Measurements from ENCODE around the gene TNS1. TPM values are rescaled to one million over a fixed set of nuclear protein-coding genes. Genes with fewer than 3 reads are reported as not detected.

TNS1 gene
- polyA plus RNA-seq, 1 of the 3 experiments (the other 2 are of a cell fraction): 12.1 TPM

- H3K36me3 ChIP-seq (replicated peaks in 1 of 2; ENCODE audit: control insufficient read depth in 1 of 2, insufficient read depth in 2 of 2, low read length in 1 of 2): peaks cover 50 to 58% of the 10 kb centered on the region in 2 experiments
- 84% methylated on average over 3 of the region's 3 CpGs for WGBS (ENCODE audit: low lambda C conversion rate)
- H3K4me3 ChIP-seq (ENCODE audit: low read depth in 2 of 2, low read length in 1 of 2): no peak overlapping the region
- no peaks in the 10 kb centered on the region for H3K9me3 ChIP-seq
- no peak for TF ChIP-seq MAX (IDR thresholded peaks at IDR 0.05; ENCODE audit: low read depth)
- no peak for TF ChIP-seq CTCF (IDR thresholded peaks at IDR 0.05)
- no peak for TF ChIP-seq ELF1 (IDR thresholded peaks at IDR 0.05)
- no peak for TF ChIP-seq EP300 (IDR thresholded peaks at IDR 0.05; ENCODE audit: borderline replicate concordance in 1 of 2, low read depth in 1 of 2, low read length in 1 of 2)
- TF ChIP-seq TEAD4 (IDR thresholded peaks at IDR 0.05; ENCODE audit: borderline replicate concordance, insufficient read depth): no peak
- no peak for TF ChIP-seq RAD21 (IDR thresholded peaks at IDR 0.05; ENCODE audit: low read length)
- H3K9me2 ChIP-seq: no peaks in the 10 kb centered on the region
- POLR2A ChIA-PET: no interaction called here
- H3K79me2 ChIP-seq (ENCODE audit: insufficient read depth): peaks cover 10% of the 10 kb centered on the region; the same call in 1 of the 2 replicates
- no peaks in the 10 kb centered on the region for H3K27me3 ChIP-seq (ENCODE audit: insufficient read depth)
- H3K9ac ChIP-seq: no peak overlapping the region
- DNase-seq: no peak
- H3K4me2 ChIP-seq: no peak overlapping the region
- H3K27ac ChIP-seq (ENCODE audit: low read depth in 2 of 2, low read length in 1 of 2): no peak overlapping the region; a peak in 1 of 4 replicates
- H2AFZ ChIP-seq (ENCODE audit: low read depth): no peak overlapping the region
- peaks cover 28% of the 10 kb centered on the region for H4K20me1 ChIP-seq (ENCODE audit: insufficient read depth)
- H3K4me1 ChIP-seq (ENCODE audit: control insufficient read depth in 1 of 2, insufficient read depth in 2 of 2, low read depth in 1 of 2, low read length in 1 of 2): peaks cover 8 to 9% of the 10 kb centered on the region in 2 experiments; a peak in 2 of 4 replicates
- CTCF ChIA-PET: interaction anchor here (0.9 to 4.3 kb wide), 5 partner anchors 12 to 80 kb away, joined by 3 to 19 read pairs (median 4); no protein-coding TSS in a partner anchor
- H3F3A ChIP-seq (replicated peaks; ENCODE audit: insufficient read depth): peaks cover 6% of the 10 kb centered on the region
Measured at GRCh38 chr2:217864963-217865772, 137.6 kb downstream of the TNS1 start.

GRCh38 chr2:217863883-217864282 lies 138.9 kb downstream of the TNS1 start:
- DNase-seq: no peak
- H3K9me3 ChIP-seq: no peaks in the 10 kb centered on the region
- POLR2A ChIA-PET: no interaction called here
- H3K4me3 ChIP-seq (ENCODE audit: low read depth in 2 of 2, low read length in 1 of 2): no peak overlapping the region
- peaks cover under 1 to 17% of the 10 kb centered on the region in 2 experiments; a peak in 2 of 4 replicates for H3K4me1 ChIP-seq (ENCODE audit: control insufficient read depth in 1 of 2, insufficient read depth in 2 of 2, low read depth in 1 of 2, low read length in 1 of 2)
- peaks cover 22% of the 10 kb centered on the region for H4K20me1 ChIP-seq (ENCODE audit: insufficient read depth)
- no peak overlapping the region for H3K4me2 ChIP-seq
- H3K9ac ChIP-seq: no peak overlapping the region
- no peaks in the 10 kb centered on the region for H3K9me2 ChIP-seq
- peaks cover 48 to 55% of the 10 kb centered on the region in 2 experiments for H3K36me3 ChIP-seq (replicated peaks in 1 of 2; ENCODE audit: control insufficient read depth in 1 of 2, insufficient read depth in 2 of 2, low read length in 1 of 2)
- 87% methylated on average over 5 of the region's 5 CpGs for WGBS (ENCODE audit: low lambda C conversion rate)
- CTCF ChIA-PET: interaction anchor here (1.0 to 4.3 kb wide), 3 partner anchors 23 to 125 kb away, joined by 3 to 19 read pairs (median 3); no protein-coding TSS in a partner anchor
- TF ChIP-seq MAX (IDR thresholded peaks at IDR 0.05; ENCODE audit: low read depth) (no peak), MXI1 (IDR thresholded peaks at IDR 0.05; ENCODE audit: low read depth, low read length) (no peak), GATA2 (CRISPR knock-in tag; IDR thresholded peaks at IDR 0.05) (no peak), FOSL2 (IDR thresholded peaks at IDR 0.05; ENCODE audit: borderline replicate concordance, low read depth) (no peak), ELF1 (IDR thresholded peaks at IDR 0.05) (no peak), NFIC (IDR thresholded peaks at IDR 0.05; ENCODE audit: borderline replicate concordance) (no peak), TAF1 (IDR thresholded peaks at IDR 0.05; ENCODE audit: borderline replicate concordance, low read depth, low read length) (no peak), RFX5 (IDR thresholded peaks at IDR 0.05; ENCODE audit: low read length) (no peak), RXRA (IDR thresholded peaks at IDR 0.05; ENCODE audit: borderline replicate concordance, low read depth) (no peak), EZH2phosphoT487 (IDR thresholded peaks at IDR 0.05; ENCODE audit: borderline replicate concordance, low read depth) (no peak), NRF1 (IDR thresholded peaks at IDR 0.05; ENCODE audit: low read depth, low read length) (no peak), USF1 (IDR thresholded peaks at IDR 0.05; ENCODE audit: borderline replicate concordance, low read depth) (no peak), USF2 (IDR thresholded peaks at IDR 0.05; ENCODE audit: borderline replicate concordance, low read depth, low read length) (no peak), GABPA (IDR thresholded peaks at IDR 0.05; ENCODE audit: low read depth) (no peak)
- peaks cover 17% of the 10 kb centered on the region for H3F3A ChIP-seq (replicated peaks; ENCODE audit: insufficient read depth)
- H3K27me3 ChIP-seq (ENCODE audit: insufficient read depth): no peaks in the 10 kb centered on the region
- peaks cover 13% of the 10 kb centered on the region; the same call in 1 of the 2 replicates for H3K79me2 ChIP-seq (ENCODE audit: insufficient read depth)
- H3K27ac ChIP-seq (ENCODE audit: low read depth in 2 of 2, low read length in 1 of 2): no peak overlapping the region
- no peak overlapping the region for H2AFZ ChIP-seq (ENCODE audit: low read depth)
